ENCODE measurements around the gene MRPS15. TPM values are rescaled to one million over a fixed set of nuclear protein-coding genes. Genes with fewer than 3 reads are reported as not detected.

The MRPS15 gene
- total RNA-seq, 1 experiment from 2014 or later, result 213 TPM

DNA sequence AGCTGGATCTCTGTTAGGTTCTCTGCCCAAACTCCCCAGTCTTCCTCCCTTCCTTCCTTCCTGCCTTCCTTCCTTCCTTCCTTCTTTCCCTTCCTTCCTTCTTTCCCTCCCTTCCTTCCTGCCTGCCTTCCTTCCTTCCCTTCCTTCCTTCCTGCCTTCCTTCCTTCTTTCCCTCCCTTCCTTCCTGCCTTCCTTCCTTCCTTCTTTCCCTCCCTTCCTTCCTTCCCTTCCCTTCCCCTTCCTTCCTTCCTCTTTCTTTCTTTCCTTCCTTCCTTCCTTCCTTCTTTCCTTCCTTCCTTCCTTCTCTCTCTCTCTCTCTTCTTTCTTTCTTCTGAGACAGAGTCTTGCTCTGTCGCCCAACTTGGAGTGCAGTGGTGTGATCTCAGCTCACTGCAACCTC is 57.7 kb downstream of the MRPS15 start:
- no peak overlapping the region for H3K27ac ChIP-seq (ENCODE audit: low read length)
- no peaks in the 10 kb centered on the region for H4K20me1 ChIP-seq (ENCODE audit: low read length)
- H3K9me2 ChIP-seq (replicated peaks; ENCODE audit: low read length), result no peaks in the 10 kb centered on the region
- POLR2A ChIA-PET (ENCODE audit: unreplicated experiment), result no interaction called here
- intact Hi-C loops (cut with micrococcal nuclease), result no loop called here
- CTCF ChIA-PET, result no interaction called here
- H3K9ac ChIP-seq (ENCODE audit: low read length), result no peak overlapping the region
- TF ChIP-seq, protein P1, sequence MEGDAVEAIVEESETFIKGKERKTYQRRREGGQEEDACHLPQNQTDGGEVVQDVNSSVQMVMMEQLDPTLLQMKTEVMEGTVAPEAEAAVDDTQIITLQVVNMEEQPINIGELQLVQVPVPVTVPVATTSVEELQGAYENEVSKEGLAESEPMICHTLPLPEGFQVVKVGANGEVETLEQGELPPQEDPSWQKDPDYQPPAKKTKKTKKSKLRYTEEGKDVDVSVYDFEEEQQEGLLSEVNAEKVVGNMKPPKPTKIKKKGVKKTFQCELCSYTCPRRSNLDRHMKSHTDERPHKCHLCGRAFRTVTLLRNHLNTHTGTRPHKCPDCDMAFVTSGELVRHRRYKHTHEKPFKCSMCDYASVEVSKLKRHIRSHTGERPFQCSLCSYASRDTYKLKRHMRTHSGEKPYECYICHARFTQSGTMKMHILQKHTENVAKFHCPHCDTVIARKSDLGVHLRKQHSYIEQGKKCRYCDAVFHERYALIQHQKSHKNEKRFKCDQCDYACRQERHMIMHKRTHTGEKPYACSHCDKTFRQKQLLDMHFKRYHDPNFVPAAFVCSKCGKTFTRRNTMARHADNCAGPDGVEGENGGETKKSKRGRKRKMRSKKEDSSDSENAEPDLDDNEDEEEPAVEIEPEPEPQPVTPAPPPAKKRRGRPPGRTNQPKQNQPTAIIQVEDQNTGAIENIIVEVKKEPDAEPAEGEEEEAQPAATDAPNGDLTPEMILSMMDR (conservative IDR thresholded peaks at IDR 0.05; ENCODE audit: low read depth, low read length), result no peak
- TF ChIP-seq EZH2phosphoT487 (IDR thresholded peaks at IDR 0.05; ENCODE audit: borderline replicate concordance, low read length) (no peak), EZH2 (IDR thresholded peaks at IDR 0.05; ENCODE audit: low read length, unreplicated experiment) (no peak)
- H3K36me3 ChIP-seq (ENCODE audit: low read depth, low read length), result no peaks in the 10 kb centered on the region
- H3K4me1 ChIP-seq (ENCODE audit: insufficient read depth, low read length), result no peaks in the 10 kb centered on the region
- BruUV-seq (replicated peaks), result no TSS peak
- H2AFZ ChIP-seq (ENCODE audit: low read length), result no peak overlapping the region
- no peak for DNase-seq
- H3K4me2 ChIP-seq (ENCODE audit: low read length), result no peak overlapping the region
- no peaks in the 10 kb centered on the region for H3F3A ChIP-seq (ENCODE audit: low read length, unreplicated experiment)
- H3K4me3 ChIP-seq (ENCODE audit: low read length), result no peak overlapping the region
- H3K9me3 ChIP-seq (ENCODE audit: low read length), result no peaks in the 10 kb centered on the region
- no peak for ATAC-seq
- H3K27me3 ChIP-seq (ENCODE audit: low read length), result no peaks in the 10 kb centered on the region
- H3K79me2 ChIP-seq (ENCODE audit: low read length), result no peaks in the 10 kb centered on the region

Other genes starting within 250 kb of the MRPS15 start
- gene THRAP3, start 239.9 kb downstream of the MRPS15 start, total RNA-seq (2014; rRNA removed), result 55.7 and 67.0 TPM in 2 replicates
- 11.3 and 16.4 TPM in 2 replicates for gene SH3D21, start 158.0 kb downstream of the MRPS15 start, total RNA-seq (2014; rRNA removed)
- gene EVA1B, start 140.7 kb downstream of the MRPS15 start, total RNA-seq (2014; rRNA removed), result 89.1 and 104 TPM in 2 replicates
- gene STK40, start 78.5 kb downstream of the MRPS15 start, total RNA-seq (2014; rRNA removed), result 14.4 and 15.9 TPM in 2 replicates
- 19.2 and 35.2 TPM in 2 replicates for gene LSM10, start 66.5 kb downstream of the MRPS15 start, total RNA-seq (2014; rRNA removed)
- 3.8 and 7.3 TPM in 2 replicates for gene OSCP1, start 13.9 kb downstream of the MRPS15 start, total RNA-seq (2014; rRNA removed)
- not detected in 2 replicates for gene CSF3R, start 18.5 kb upstream of the MRPS15 start, total RNA-seq (2014; rRNA removed)